RWPE2 (cell line): ENCODE results near the gene GPR50.

Experiments
- ATAC-seq: fragments of 200-7000 bp; cut with Tn5 transposase; 3 replicates; pipeline ENCODE4 v1.9.1; 2021; ENCODE audit warnings: low read depth
- DNase-seq: peaks from one replicate; pipeline ENCODE4 v3.0.0-alpha.2; 2020; ENCODE audit warnings: low spot score
- H3K27ac ChIP-seq: fragments of 450-650 bp; 2 replicates; pipeline ENCODE4 v1.5.1; 2017; ENCODE audit warnings: mild to moderate bottlenecking; ENCODE audit not compliant: poor library complexity, severe bottlenecking
- H3K27me3 ChIP-seq: fragments of 250-450 bp; sonication (Bioruptor Pico); 2 replicates; pipeline ENCODE4 v1.5.1; 2021; ENCODE audit warnings: mild to moderate bottlenecking, moderate library complexity; ENCODE audit not compliant: insufficient read depth, poor library complexity, severe bottlenecking
- H3K36me3 ChIP-seq: fragments of 250-450 bp; sonication (Bioruptor Pico); 2 replicates; pipeline ENCODE4 v1.5.1; 2020; ENCODE audit warnings: low read depth, mild to moderate bottlenecking, moderate library complexity
- H3K4me1 ChIP-seq: fragments of 250-450 bp; sonication (Bioruptor Pico); 2 replicates; pipeline ENCODE4 v1.5.1; 2021; ENCODE audit warnings: mild to moderate bottlenecking, moderate library complexity; ENCODE audit not compliant: insufficient read depth, poor library complexity, severe bottlenecking
- H3K4me3 ChIP-seq: fragments of 250-450 bp; sonication (Bioruptor Pico); 2 replicates; pipeline ENCODE4 v1.5.1; 2021; ENCODE audit warnings: mild to moderate bottlenecking, moderate library complexity; ENCODE audit not compliant: severe bottlenecking
- H3K9me3 ChIP-seq: fragments of 250-450 bp; sonication (Bioruptor Pico); 2 replicates; pipeline ENCODE4 v1.5.1; 2021; ENCODE audit warnings: mild to moderate bottlenecking, moderate library complexity; ENCODE audit not compliant: severe bottlenecking
- CTCF ChIP-seq: fragments of 450-650 bp; IDR thresholded peaks from one replicate; pipeline ENCODE4 v1.5.1; 2017; ENCODE audit warnings: mild to moderate bottlenecking, moderate library complexity; ENCODE audit not compliant: poor library complexity, severe bottlenecking

GPR50 gene

GRCh38 chrX:151175283-151176062 is 911 bp upstream of the GPR50 start:
- H3K4me1 ChIP-seq, result no peaks in the 10 kb centered on the region
- no peaks in the 10 kb centered on the region for H3K9me3 ChIP-seq
- H3K27me3 ChIP-seq, result peaks cover 60% of the 10 kb centered on the region
- H3K27ac ChIP-seq, result no peak overlapping the region
- no peak for DNase-seq
- no peak for ATAC-seq
- TF ChIP-seq CTCF, result no peak
- H3K36me3 ChIP-seq, result no peaks in the 10 kb centered on the region
- no peak overlapping the region for H3K4me3 ChIP-seq

GRCh38 chrX:151177141-151178027 is 1.0 kb downstream of the GPR50 start:
- ATAC-seq (peak; percentile 38; the same call in 1 of the 3 replicates), DNase-seq (no peak)
- H3K4me3 ChIP-seq, result no peak overlapping the region
- H3K27me3 ChIP-seq, result peaks cover 62% of the 10 kb centered on the region
- no peak overlapping the region for H3K27ac ChIP-seq
- TF ChIP-seq CTCF, result no peak
- H3K9me3 ChIP-seq, result no peaks in the 10 kb centered on the region
- no peaks in the 10 kb centered on the region for H3K4me1 ChIP-seq
- no peaks in the 10 kb centered on the region for H3K36me3 ChIP-seq

DNA sequence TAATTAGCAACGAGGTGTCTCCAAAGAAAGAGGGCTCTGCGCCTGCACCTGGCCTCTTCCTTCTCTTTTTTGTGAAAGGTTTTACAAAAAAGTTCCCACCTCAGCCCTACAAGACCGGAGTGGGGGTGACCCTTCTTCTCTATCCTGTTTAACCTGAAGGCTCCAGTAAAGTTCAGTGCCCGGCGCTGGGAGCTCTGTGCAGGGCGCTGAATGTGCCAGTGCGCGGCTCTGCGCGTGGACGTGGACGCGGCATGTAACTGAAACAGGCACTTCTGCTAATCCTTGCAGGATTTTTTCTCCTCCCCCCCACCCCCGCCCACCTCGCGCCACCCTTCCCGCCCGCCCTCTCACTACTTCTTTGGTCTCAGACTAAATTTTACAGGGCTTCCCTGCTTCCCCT is 2.4 kb downstream of the GPR50 start:
- no peak for TF ChIP-seq CTCF
- Histone ChIP-seq H3K27me3 (peaks cover 62% of the 10 kb centered on the region), H3K4me1 (no peaks in the 10 kb centered on the region), H3K36me3 (no peaks in the 10 kb centered on the region), H3K27ac (no peak overlapping the region), H3K9me3 (no peaks in the 10 kb centered on the region), H3K4me3 (no peak overlapping the region)
- no peak for DNase-seq
- ATAC-seq, result no peak

DNA sequence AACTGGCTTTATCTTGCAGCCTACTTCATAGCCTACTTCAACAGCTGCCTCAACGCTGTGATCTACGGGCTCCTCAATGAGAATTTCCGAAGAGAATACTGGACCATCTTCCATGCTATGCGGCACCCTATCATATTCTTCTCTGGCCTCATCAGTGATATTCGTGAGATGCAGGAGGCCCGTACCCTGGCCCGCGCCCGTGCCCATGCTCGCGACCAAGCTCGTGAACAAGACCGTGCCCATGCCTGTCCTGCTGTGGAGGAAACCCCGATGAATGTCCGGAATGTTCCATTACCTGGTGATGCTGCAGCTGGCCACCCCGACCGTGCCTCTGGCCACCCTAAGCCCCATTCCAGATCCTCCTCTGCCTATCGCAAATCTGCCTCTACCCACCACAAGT is 4.0 kb downstream of the GPR50 start:
- H3K9me3 ChIP-seq, result no peaks in the 10 kb centered on the region
- no peak for TF ChIP-seq CTCF
- H3K27me3 ChIP-seq, result peaks cover 47% of the 10 kb centered on the region
- H3K4me1 ChIP-seq, result no peaks in the 10 kb centered on the region
- H3K4me3 ChIP-seq, result no peak overlapping the region
- H3K36me3 ChIP-seq, result no peaks in the 10 kb centered on the region
- ATAC-seq (no peak), DNase-seq (no peak)
- H3K27ac ChIP-seq, result no peak overlapping the region
